GM23248 (cell line): ENCODE measurements around the gene ARL17B.
"Not testable (repeated sequence)": the region's sequence is repeated elsewhere in the genome, so short reads cannot be mapped to it uniquely, and the experiment has no call there.

Experiments used
- EZH2 ChIP-seq: fragments of 200-600 bp; sonication (generic); IDR thresholded peaks from 2 replicates; pipeline ENCODE4 v1.6.1; 2018; ENCODE audit warnings: antibody characterized with exemption, mild to moderate bottlenecking; ENCODE audit not compliant: insufficient read depth, poor library complexity, severe bottlenecking
- EZH2phosphoT487 ChIP-seq: fragments of 200-600 bp; sonication (generic); IDR thresholded peaks from 2 replicates; pipeline ENCODE4 v1.6.1; 2018; ENCODE audit warnings: antibody characterized with exemption, moderate library complexity, mild to moderate bottlenecking, low read depth; ENCODE audit not compliant: insufficient read depth

- not testable (repeated sequence) for TF ChIP-seq EZH2phosphoT487, EZH2
Measured at GRCh38 chr17:46396292-46396691, 34.7 kb upstream of the ARL17B start.
